Activated T-helper 2 cell treated with anti-CD3 and anti-CD28 coated beads, Interferon-gamma antibody, Interleukin-2, Interleukin-4, amounts not matched to agents 10 μg/mL and 5 μg/mL and 100 μg/mL, durations not matched to agents 14 hours and 24 hours and 36 hours (primary cell): ENCODE measurements around the gene HOXD8. TPM values are rescaled to one million over a fixed set of nuclear protein-coding genes. Genes with fewer than 3 reads are reported as not detected.
A peak's percentile ranks its signal among the peaks of the same experiment; 100 is the strongest.

Experiments
- DNase-seq: peaks from one replicate; pipeline ENCODE4 v3.0.0; 2021; ENCODE audit warnings: low spot score
- H3K27ac Mint-ChIP-seq: one replicate; pipeline ENCODE4 v1.8.0; 2021; ENCODE audit warnings: mixed read lengths
- H3K27me3 Mint-ChIP-seq: one replicate; pipeline ENCODE4 v1.8.0; 2021; ENCODE audit warnings: low read depth, mixed read lengths
- H3K36me3 Mint-ChIP-seq: one replicate; pipeline ENCODE4 v1.8.0; 2021; ENCODE audit warnings: low read depth, mixed read lengths
- H3K4me1 Mint-ChIP-seq: one replicate; pipeline ENCODE4 v1.8.0; 2021; ENCODE audit warnings: low read depth, mixed read lengths
- H3K4me3 Mint-ChIP-seq: one replicate; pipeline ENCODE4 v1.8.0; 2021; ENCODE audit warnings: low read depth, mild to moderate bottlenecking, moderate library complexity, mixed read lengths
- H3K9me3 Mint-ChIP-seq: one replicate; pipeline ENCODE4 v1.8.0; 2021; ENCODE audit warnings: mixed read lengths
- intact Hi-C: fragments of 100-400 bp; cut with micrococcal nuclease; formaldehyde crosslinking; loops from one replicate; pipeline ENCODE4 v1.15.1; 2023
- total RNA-seq: library from RNA; stranded (reverse); gene quantifications from 2 replicates; pipeline ENCODE4 v1.2.3, GENCODE V29; 2022

HOXD8 gene
- total RNA-seq, 1 donor from 2014 or later, result not detected

- Mint-ChIP-seq H3K27ac (no peak overlapping the region), H3K9me3 (no peaks in the 10 kb centered on the region), H3K36me3 (peaks cover 3% of the 10 kb centered on the region), H3K27me3 (peaks cover 84% of the 10 kb centered on the region), H3K4me1 (peaks cover 9% of the 10 kb centered on the region), H3K4me3 (no peak overlapping the region)
- intact Hi-C loops, result loop anchor here (1.0 kb wide), 1 partner anchor 8 kb away; no protein-coding TSS in a partner anchor
- no peak for DNase-seq
These were observed 44.9 kb downstream of the HOXD8 start for GRCh38 chr2:176174382-176174823.

GRCh38 chr2:176174824-176175708 lies 45.6 kb downstream of the HOXD8 start:
- Mint-ChIP-seq H3K4me3 (no peak overlapping the region), H3K4me1 (peaks cover 9% of the 10 kb centered on the region), H3K9me3 (no peaks in the 10 kb centered on the region), H3K27me3 (peaks cover 84% of the 10 kb centered on the region), H3K27ac (no peak overlapping the region), H3K36me3 (peaks cover 3% of the 10 kb centered on the region)
- no peak for DNase-seq
- intact Hi-C loops, result loop anchor here (1.0 kb wide), 1 partner anchor 9 kb away; no protein-coding TSS in a partner anchor

GRCh38 chr2:176175709-176176607 lies 46.5 kb downstream of the HOXD8 start:
- Mint-ChIP-seq H3K9me3 (no peaks in the 10 kb centered on the region), H3K4me1 (peaks cover 9% of the 10 kb centered on the region), H3K27me3 (peaks cover 87% of the 10 kb centered on the region), H3K36me3 (peaks cover 3% of the 10 kb centered on the region), H3K27ac (no peak overlapping the region), H3K4me3 (no peak overlapping the region)
- no peak for DNase-seq
- intact Hi-C loops, result no loop called here

GRCh38 chr2:176177580-176178037 lies 48.1 kb downstream of the HOXD8 start:
- peaks cover 9% of the 10 kb centered on the region for H3K4me1 Mint-ChIP-seq
- peaks cover 2% of the 10 kb centered on the region for H3K36me3 Mint-ChIP-seq
- peaks cover 86% of the 10 kb centered on the region for H3K27me3 Mint-ChIP-seq
- no peak overlapping the region for H3K4me3 Mint-ChIP-seq
- intact Hi-C loops, result no loop called here
- H3K27ac Mint-ChIP-seq, result no peak overlapping the region
- no peaks in the 10 kb centered on the region for H3K9me3 Mint-ChIP-seq
- DNase-seq, result no peak

GRCh38 chr2:176178038-176178756 lies 48.7 kb downstream of the HOXD8 start:
- DNase-seq, result no peak
- Mint-ChIP-seq H3K4me3 (peak overlapping the region; percentile 27), H3K36me3 (no peaks in the 10 kb centered on the region), H3K9me3 (no peaks in the 10 kb centered on the region), H3K27ac (no peak overlapping the region), H3K4me1 (peaks cover 9% of the 10 kb centered on the region), H3K27me3 (peaks cover 86% of the 10 kb centered on the region)
- intact Hi-C loops, result no loop called here

- Mint-ChIP-seq H3K27ac (no peak overlapping the region), H3K4me1 (peaks cover 8% of the 10 kb centered on the region), H3K9me3 (no peaks in the 10 kb centered on the region), H3K27me3 (peaks cover 85% of the 10 kb centered on the region), H3K4me3 (no peak overlapping the region), H3K36me3 (no peaks in the 10 kb centered on the region)
- intact Hi-C loops, result no loop called here
- no peak for DNase-seq
These were observed 49.3 kb downstream of the HOXD8 start for GRCh38 chr2:176178757-176179295.

GRCh38 chr2:176181551-176181950 lies 52.0 kb downstream of the HOXD8 start:
- intact Hi-C loops, result no loop called here
- H3K4me1 Mint-ChIP-seq, result peaks cover 3% of the 10 kb centered on the region
- no peak overlapping the region for H3K27ac Mint-ChIP-seq
- H3K36me3 Mint-ChIP-seq, result no peaks in the 10 kb centered on the region
- DNase-seq, result no peak
- H3K27me3 Mint-ChIP-seq, result peaks cover 75% of the 10 kb centered on the region
- H3K4me3 Mint-ChIP-seq, result no peak overlapping the region
- H3K9me3 Mint-ChIP-seq, result no peaks in the 10 kb centered on the region

Other genes starting within 250 kb of the HOXD8 start
- gene LNPK, start 127.4 kb upstream of the HOXD8 start, total RNA-seq, result 50.3 and 51.9 TPM in 2 replicates
- gene EVX2, start 45.7 kb upstream of the HOXD8 start, total RNA-seq, result not detected in 2 replicates
- not detected in 2 replicates for gene HOXD13, start 37.0 kb upstream of the HOXD8 start, total RNA-seq
- not detected in 2 replicates for gene HOXD12, start 29.9 kb upstream of the HOXD8 start, total RNA-seq
- gene HOXD11, start 22.4 kb upstream of the HOXD8 start, total RNA-seq, result not detected in 2 replicates
- gene HOXD10, start 12.9 kb upstream of the HOXD8 start, total RNA-seq, result not detected in 2 replicates
- not detected in 2 replicates for gene HOXD9, start 7.0 kb upstream of the HOXD8 start, total RNA-seq
- gene HOXD4, start 21.8 kb downstream of the HOXD8 start, total RNA-seq, result not detected in 2 replicates
- not detected in 2 replicates for gene HOXD3, start 27.6 kb downstream of the HOXD8 start, total RNA-seq
- gene HOXD1, start 59.0 kb downstream of the HOXD8 start, total RNA-seq, result not detected in 2 replicates
- 26.0 and 26.2 TPM in 2 replicates for gene MTX2, start 139.7 kb downstream of the HOXD8 start, total RNA-seq